SU-DHL-6 (cell line): ENCODE measurements around the gene NFIA.

Source experiments
- H2AFZ ChIP-seq: fragments of 200-600 bp; sonication (generic); 2 replicates; pipeline ENCODE4 v1.6.1; 2014; ENCODE audit warnings: low read depth, mild to moderate bottlenecking, moderate library complexity, mixed read lengths, antibody characterized with exemption, low read length; ENCODE audit not compliant: severe bottlenecking
- H3F3A ChIP-seq: fragments of 200-600 bp; shearing (Covaris generic); 2 replicates; pipeline ENCODE4 v1.6.0; 2016; ENCODE audit warnings: antibody characterized with exemption, mild to moderate bottlenecking; ENCODE audit not compliant: insufficient read depth
- H3K27ac ChIP-seq: fragments of 200-600 bp; sonication (generic); 2 replicates; pipeline ENCODE4 v1.5.1; 2016; ENCODE audit warnings: low read depth, mild to moderate bottlenecking, low read length, moderate library complexity, mixed read lengths
- H3K27me3 ChIP-seq: fragments of 200-600 bp; sonication (generic), shearing (Covaris generic); 2 replicates; pipeline ENCODE4 v1.6.0; 2014; ENCODE audit warnings: mild to moderate bottlenecking, low read length
- H3K36me3 ChIP-seq: fragments of 200-600 bp; sonication (generic); 2 replicates; pipeline ENCODE4 v1.6.1; 2014; ENCODE audit warnings: mild to moderate bottlenecking, low read length, mixed read lengths
- H3K4me2 ChIP-seq: fragments of 300-600, 200-600 bp; shearing (Covaris generic), sonication (generic); 2 replicates; pipeline ENCODE4 v1.6.0; 2014; ENCODE audit warnings: low read length, low read depth, mild to moderate bottlenecking; ENCODE audit not compliant: poor library complexity, severe bottlenecking
- H3K4me3 ChIP-seq: fragments of 200-600 bp; sonication (generic); 2 replicates; pipeline ENCODE4 v1.5.1; 2014; ENCODE audit warnings: antibody characterized with exemption, low read length, mild to moderate bottlenecking, mixed read lengths; ENCODE audit not compliant: insufficient read depth, poor library complexity, severe bottlenecking
- H3K79me2 ChIP-seq: fragments of 200-600 bp; sonication (generic); 2 replicates; pipeline ENCODE4 v1.6.1; 2014; ENCODE audit warnings: mild to moderate bottlenecking, low read length, moderate library complexity; ENCODE audit not compliant: insufficient read depth
- H3K9ac ChIP-seq: fragments of 200-600 bp; sonication (generic); 2 replicates; pipeline ENCODE4 v1.7.0; 2014; ENCODE audit warnings: mild to moderate bottlenecking, low read length
- H3K9me2 ChIP-seq: fragments of 200-600 bp; sonication (generic); replicated peaks from 2 replicates; pipeline ENCODE4 v1.6.1; 2014; ENCODE audit warnings: low read length; ENCODE audit not compliant: insufficient read depth
- H3K9me3 ChIP-seq: fragments of 200-600 bp; sonication (generic); 2 replicates; pipeline ENCODE4 v1.6.1; 2014; ENCODE audit warnings: low read length, mixed read lengths; ENCODE audit not compliant: insufficient read depth
- H4K20me1 ChIP-seq: fragments of 200-600 bp; sonication (generic); 2 replicates; pipeline ENCODE4 v1.6.1; 2014; ENCODE audit warnings: low read depth, mild to moderate bottlenecking, antibody characterized with exemption, low read length, moderate library complexity, mixed read lengths
- CTCF ChIP-seq: fragments of 200-600 bp; sonication (generic); IDR thresholded peaks from one replicate; pipeline ENCODE4 v1.5.1; 2017; ENCODE audit warnings: antibody characterized with exemption, mild to moderate bottlenecking, low read length, moderate library complexity; ENCODE audit not compliant: insufficient read depth, poor library complexity, severe bottlenecking
- EZH2phosphoT487 ChIP-seq: fragments of 200-600 bp; sonication (generic), shearing (Covaris generic); conservative IDR thresholded peaks from 2 replicates; pipeline ENCODE4 v1.6.1; 2018; ENCODE audit warnings: mild to moderate bottlenecking, antibody characterized with exemption, low read length, moderate library complexity, mixed read lengths

The NFIA gene

GRCh38 chr1:61310057-61310456 lies 227.7 kb downstream of the NFIA start:
- Histone ChIP-seq H3K4me2 (no peak overlapping the region), H3K79me2 (no peaks in the 10 kb centered on the region), H3F3A (no peaks in the 10 kb centered on the region), H4K20me1 (no peaks in the 10 kb centered on the region), H2AFZ (no peak overlapping the region), H3K27ac (no peak overlapping the region), H3K9me3 (no peaks in the 10 kb centered on the region), H3K27me3 (no peaks in the 10 kb centered on the region), H3K36me3 (no peaks in the 10 kb centered on the region), H3K9ac (no peak overlapping the region), H3K4me3 (no peak overlapping the region), H3K9me2 (no peaks in the 10 kb centered on the region)
- TF ChIP-seq CTCF (no peak), EZH2phosphoT487 (no peak)

GRCh38 chr1:61310538-61310937 lies 228.2 kb downstream of the NFIA start:
- TF ChIP-seq CTCF: no peak
- no peaks in the 10 kb centered on the region for H4K20me1 ChIP-seq
- no peaks in the 10 kb centered on the region for H3F3A ChIP-seq
- no peak overlapping the region for H3K27ac ChIP-seq
- H3K9ac ChIP-seq: no peak overlapping the region
- H3K36me3 ChIP-seq: no peaks in the 10 kb centered on the region
- H3K4me3 ChIP-seq: no peak overlapping the region
- no peaks in the 10 kb centered on the region for H3K9me3 ChIP-seq
- H2AFZ ChIP-seq: no peak overlapping the region
- no peaks in the 10 kb centered on the region for H3K27me3 ChIP-seq
- H3K4me2 ChIP-seq: no peak overlapping the region
- H3K79me2 ChIP-seq: no peaks in the 10 kb centered on the region
- no peaks in the 10 kb centered on the region for H3K9me2 ChIP-seq

- Histone ChIP-seq H3K27ac (no peak overlapping the region), H3K4me2 (no peak overlapping the region), H3K9ac (no peak overlapping the region), H2AFZ (no peak overlapping the region), H3K9me3 (no peaks in the 10 kb centered on the region), H3F3A (no peaks in the 10 kb centered on the region), H3K36me3 (no peaks in the 10 kb centered on the region), H3K4me3 (no peak overlapping the region), H4K20me1 (no peaks in the 10 kb centered on the region), H3K27me3 (no peaks in the 10 kb centered on the region), H3K9me2 (no peaks in the 10 kb centered on the region), H3K79me2 (no peaks in the 10 kb centered on the region)
- TF ChIP-seq CTCF (no peak), EZH2phosphoT487 (no peak)
These were observed 231.6 kb downstream of the NFIA start for GRCh38 chr1:61313906-61314422.
